Tibial nerve (tissue), 3 donors: ENCODE measurements around the gene SYCP2.

ENCODE experiments used
- CTCF ChIP-seq, 5 experiments: fragments of 200-600 bp in 3 of 5; fragments of 450-650 bp in 2 of 5; sonication (generic) in 3 of 5; IDR thresholded peaks; one replicate each; pipeline ENCODE4 v1.5.1; 2016 to 2019; ENCODE audit warnings: antibody characterized with exemption in 5 of 5, mild to moderate bottlenecking in 3 of 5, moderate library complexity in 2 of 5
- POLR2A ChIP-seq, 2 donors: fragments of 450-650 bp; IDR thresholded peaks; one replicate each; pipeline ENCODE4 v1.6.1; 2017; ENCODE audit warnings: antibody characterized with exemption in 2 of 2, mild to moderate bottlenecking in 2 of 2, moderate library complexity in 2 of 2

DNA sequence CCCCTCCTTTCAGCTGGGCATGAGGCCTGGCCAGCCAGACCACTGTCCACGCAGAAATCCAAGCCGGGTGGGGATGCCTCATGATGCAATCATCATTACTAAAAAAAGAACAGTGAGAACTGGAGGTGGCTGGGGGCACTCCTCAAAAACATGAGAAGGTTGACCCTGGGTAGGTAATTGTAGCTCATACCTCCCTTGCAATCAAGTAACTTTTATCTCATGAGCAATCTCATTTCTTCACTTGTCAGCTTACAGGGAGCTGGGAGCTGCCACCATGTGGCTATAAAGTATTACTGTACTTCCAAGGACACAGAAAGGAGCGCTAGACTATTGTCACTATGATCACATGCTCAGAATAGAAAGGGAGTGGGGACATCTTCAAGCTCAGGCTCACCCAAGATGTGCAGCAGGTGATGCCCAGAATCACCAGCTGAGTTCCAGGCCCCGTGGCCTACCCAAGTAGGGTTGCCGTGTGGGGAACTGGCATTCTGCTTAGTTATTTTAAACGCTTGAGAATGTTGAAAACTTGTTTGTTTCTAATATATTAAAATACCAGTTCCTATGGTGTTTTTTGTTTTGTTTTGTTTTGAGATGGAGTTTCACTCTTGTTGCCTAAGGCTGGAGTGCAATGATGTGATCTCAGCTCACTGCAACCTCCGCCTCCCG is 21.8 kb upstream of the SYCP2 start:
- TF ChIP-seq POLR2A (IDR thresholded peaks at IDR 0.05), result no peak
- TF ChIP-seq CTCF (IDR thresholded peaks at IDR 0.05), result peak in 3 of 5 experiments; percentile 8 to 29 (median 28)
